Muscle of back (tissue), 11 donors: Measurements from ENCODE around the gene CRACR2B. TPM values are rescaled to one million over a fixed set of nuclear protein-coding genes. Genes with fewer than 3 reads are reported as not detected.
A peak's percentile ranks its signal among the peaks of the same experiment; 100 is the strongest.

Source experiments
- DNase-seq, 3 donors: peaks; one replicate each; pipeline versions ENCODE4 v3.0.0 to v3.0.0-alpha.2; 2013
- polyA plus RNA-seq, 10 donors: library from polyadenylated mRNA; unstranded; fragments of 120-200 nt; gene quantifications; one replicate each; pipeline ENCODE4 v1.2.1, GENCODE V29; 2013; ENCODE audit not compliant: insufficient read length in 10 of 10

The CRACR2B gene
- polyA plus RNA-seq, 10 donors, result 8.2 to 16.0 (median 10.9) TPM

DNA sequence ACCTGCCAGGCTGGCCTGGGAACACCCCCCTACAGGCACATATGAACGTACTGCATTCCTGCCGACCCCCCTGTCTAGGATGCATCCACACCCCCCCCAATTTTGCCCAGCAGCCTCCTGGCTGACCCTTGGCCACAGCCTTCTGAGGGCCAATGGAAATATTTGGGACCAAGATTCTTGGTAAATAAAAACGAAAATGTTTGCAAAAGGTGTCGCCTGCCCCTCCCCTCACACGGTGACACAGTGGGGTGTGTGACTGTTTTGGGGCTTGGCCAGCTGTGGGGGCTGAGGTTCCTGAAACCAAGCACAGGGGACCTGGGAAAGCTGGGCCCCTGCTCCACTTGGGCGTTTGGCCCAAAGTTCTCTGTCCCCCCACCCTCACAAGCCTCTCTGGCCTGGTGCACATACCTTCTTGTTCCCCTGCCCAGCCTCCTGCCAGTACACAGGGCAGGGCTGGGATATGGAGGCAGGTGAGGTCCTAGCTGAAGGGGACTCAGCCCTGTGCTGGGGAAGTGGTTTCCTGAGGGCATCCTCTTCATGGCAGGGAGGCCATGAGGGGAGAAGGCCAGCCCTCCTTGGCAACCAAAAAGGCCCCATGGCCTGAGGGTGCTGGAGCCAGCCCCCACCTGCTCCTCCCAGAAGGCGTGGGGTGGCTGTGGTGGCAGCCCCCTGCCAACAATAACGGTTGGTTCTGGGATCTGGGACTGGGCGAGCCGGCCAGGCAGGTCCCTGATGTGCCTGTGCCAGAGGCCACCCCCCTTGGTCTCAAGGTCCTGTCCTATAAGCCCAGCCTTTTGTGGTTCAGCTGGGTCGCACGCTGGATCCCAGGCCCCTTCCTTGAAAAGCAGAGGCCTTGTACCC is 2.1 kb upstream of the CRACR2B start:
- DNase-seq, result no peak

DNA sequence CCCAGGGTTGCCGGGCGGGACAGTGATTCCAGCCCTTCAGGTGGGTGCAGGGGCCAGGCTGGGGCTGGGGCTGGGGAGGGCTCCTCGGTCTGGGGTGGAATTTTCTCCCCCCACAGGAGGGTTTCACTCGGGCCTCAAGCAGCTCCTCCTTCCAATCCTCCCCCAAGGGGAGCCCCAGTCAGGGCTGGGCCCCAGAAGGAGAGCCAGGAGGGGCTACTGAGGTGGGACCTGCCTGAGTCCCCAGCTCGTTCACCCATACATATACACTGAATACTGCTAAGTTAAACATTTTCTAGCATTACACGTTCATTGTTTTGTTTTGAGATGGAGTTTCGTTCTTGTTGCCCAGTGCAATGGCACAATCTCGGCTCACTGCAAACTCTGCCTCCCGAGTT is 1.5 kb upstream of the CRACR2B start:
- DNase-seq, result no peak

DNA sequence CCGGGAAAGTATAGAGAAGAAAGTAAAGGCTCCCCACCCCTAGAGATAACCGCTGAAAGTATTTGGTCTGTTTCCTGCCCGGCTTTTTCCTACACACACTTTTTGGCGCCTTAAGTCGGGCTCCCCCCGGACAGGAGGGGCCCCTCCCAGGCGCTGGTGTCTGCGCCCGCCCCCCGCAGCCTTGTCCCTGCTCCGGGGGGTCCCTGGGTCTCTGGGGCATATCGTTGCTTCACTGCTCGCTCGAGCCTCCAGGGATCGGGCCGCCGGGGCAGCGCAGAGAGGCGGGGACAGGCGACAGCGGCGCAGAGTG is 928 bp upstream of the CRACR2B start:
- DNase-seq, result no peak

DNA sequence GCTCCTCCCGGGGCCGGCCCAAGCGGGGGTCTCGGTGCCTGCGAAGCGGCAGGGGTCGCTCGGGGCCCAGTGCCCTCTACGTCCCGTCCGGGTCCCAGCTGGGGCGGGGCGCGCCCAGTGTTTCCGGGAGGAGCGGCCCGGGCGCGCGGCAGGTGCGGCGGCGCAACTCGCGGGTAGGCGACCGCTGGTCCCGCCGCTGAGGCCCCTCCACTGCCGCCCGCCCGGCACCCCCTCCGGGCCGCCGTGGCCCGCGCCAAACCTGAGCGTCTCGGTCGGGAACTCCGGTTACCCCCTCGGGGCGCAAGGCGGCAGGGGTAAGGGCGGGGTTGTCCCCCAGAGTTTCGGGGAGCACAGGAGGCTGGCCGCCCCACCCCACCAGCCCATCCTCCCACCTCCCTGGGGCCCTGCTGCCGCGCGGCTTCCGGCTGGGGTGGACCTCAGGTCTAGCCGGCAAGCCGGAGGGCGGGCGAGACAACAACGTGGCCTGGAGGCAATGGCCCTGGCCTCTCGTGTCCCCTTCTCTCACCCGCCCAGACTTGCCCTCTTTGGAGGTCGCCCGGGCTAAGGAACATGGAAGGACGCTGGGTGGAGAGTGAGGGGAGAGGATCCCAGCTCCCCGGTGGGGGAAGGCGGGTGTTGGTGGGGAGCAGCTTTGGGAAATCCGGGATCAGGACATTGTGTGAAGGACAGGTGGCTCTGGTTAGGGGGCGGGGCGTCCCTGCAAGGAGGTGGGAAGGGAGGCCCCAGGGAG is 398 bp upstream of the CRACR2B start:
- DNase-seq, result peak in 1 of 3 donors; percentile 53

DNA sequence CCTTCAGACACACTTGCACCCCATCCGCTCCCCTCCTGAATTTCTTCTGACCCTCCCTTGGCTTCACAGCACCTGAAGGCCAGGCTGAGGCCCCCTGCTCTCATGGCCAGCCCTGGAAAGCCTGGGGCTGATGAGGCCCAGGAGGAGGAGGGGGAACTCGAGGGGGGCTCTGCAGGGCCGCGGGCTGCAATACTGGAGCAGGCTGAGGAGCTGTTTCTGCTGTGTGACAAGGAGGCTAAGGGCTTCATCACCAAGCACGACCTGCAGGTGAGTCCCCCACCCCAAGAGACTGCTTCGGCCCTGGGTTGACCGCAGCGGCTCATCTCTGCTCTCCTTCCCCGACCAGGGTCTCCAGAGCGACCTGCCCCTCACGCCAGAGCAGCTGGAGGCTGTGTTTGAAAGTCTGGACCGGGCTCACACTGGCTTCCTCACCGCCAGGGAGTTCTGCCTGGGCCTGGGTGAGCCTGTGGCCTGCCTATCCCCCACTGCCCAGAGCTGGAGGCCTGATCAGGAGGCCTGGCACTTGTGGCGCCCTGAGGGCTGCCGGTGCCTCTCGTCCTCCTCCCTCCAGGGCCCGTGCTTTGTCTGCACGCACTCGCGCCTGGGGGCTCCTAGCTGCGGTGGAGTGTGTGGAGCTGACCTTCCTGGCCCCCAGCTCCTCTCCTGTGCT is 922 bp downstream of the CRACR2B start:
- DNase-seq, result peak in 1 of 3 donors; percentile 79

DNA sequence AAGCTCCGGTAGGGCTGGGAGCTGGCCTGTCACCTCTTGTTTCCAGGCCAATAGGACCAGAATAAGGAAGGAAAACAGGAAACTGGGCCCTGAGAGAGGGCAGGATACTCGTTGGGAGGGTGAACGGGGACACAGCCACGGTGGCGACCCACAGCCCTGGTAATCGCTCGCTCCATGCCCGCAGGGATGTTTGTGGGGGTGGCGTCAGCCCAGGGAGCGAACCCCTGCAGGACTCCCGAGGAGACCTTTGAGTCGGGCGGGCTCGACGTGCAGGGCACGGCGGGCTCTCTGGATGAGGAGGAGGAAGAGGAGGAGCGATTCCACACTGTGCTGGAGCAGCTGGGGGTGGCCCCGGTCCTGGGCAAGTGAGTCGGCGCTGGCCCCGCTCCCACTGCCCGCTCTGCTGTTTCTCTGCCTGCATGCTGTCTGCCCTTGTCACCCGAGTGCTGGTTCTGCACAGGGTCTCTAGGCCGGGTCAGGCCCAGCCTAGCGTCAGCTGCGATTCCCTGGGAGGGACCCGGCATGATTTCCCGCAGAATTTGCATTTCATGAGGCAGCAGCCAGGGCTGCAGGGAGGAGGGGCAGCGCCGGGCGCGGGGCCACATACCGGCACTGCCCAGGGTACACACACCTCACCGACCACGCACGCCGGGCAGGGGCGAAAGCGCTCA is 1.6 kb downstream of the CRACR2B start:
- peak in 1 of 3 donors; percentile 61 for DNase-seq

DNA sequence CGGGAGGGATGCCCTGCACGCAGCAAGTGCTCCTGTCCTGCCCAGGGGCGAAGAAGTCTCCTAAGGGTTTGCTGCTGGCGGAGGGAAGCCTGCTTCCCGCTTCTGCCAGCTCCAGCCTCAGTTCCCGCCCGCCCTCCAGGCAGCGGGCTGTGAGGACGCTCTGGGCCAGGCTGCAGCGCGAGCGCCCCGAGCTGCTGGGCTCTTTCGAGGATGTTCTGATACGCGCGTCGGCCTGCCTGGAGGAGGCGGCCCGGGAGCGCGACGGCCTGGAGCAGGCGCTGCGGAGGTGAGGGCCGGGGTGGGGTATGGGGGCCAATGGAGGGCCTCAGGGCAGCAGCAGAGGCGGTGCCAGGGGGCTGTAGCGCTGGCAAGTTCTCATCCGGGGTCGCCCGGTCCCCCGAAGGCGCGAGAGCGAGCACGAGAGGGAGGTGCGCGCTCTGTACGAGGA is 2.2 kb downstream of the CRACR2B start:
- no peak for DNase-seq

DNA sequence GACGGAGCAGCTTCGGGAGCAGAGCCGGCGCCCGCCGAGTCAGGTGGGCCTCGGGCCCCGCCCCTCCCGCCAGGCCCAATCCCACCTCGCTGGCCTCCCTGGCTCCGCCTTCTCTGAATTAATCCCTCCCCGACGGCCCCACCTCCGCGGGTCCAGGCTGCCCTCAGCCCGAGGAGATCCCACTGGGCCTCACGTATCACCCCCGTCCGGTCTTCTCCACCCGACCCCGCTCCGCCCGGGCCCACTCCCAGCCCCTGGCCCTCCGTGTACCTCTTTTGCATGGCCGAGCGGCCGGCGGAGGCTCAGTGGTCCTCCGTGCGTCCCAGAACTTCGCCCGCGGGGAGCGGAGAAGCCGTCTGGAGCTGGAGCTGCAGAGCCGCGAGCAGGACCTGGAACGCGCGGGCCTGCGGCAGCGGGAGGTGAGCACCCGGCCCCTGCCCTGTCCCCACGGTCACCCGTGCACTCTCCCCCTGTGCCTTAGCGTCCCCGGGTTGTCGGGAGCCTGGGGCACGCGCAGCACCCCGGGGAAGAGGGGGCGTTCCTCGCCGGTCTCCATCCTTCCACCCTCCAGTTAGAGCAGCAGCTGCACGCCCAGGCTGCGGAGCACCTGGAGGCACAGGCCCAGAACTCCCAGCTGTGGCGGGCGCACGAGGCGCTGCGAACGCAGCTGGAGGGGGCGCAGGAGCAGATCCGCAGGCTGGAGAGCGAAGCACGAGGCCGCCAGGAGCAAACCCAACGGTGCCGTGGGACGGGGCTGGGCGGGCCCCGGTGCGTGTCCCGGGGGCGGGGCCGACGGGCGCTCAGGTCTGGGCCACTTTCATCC is 2.8 kb downstream of the CRACR2B start:
- peak in 1 of 3 donors; percentile 85 for DNase-seq

DNA sequence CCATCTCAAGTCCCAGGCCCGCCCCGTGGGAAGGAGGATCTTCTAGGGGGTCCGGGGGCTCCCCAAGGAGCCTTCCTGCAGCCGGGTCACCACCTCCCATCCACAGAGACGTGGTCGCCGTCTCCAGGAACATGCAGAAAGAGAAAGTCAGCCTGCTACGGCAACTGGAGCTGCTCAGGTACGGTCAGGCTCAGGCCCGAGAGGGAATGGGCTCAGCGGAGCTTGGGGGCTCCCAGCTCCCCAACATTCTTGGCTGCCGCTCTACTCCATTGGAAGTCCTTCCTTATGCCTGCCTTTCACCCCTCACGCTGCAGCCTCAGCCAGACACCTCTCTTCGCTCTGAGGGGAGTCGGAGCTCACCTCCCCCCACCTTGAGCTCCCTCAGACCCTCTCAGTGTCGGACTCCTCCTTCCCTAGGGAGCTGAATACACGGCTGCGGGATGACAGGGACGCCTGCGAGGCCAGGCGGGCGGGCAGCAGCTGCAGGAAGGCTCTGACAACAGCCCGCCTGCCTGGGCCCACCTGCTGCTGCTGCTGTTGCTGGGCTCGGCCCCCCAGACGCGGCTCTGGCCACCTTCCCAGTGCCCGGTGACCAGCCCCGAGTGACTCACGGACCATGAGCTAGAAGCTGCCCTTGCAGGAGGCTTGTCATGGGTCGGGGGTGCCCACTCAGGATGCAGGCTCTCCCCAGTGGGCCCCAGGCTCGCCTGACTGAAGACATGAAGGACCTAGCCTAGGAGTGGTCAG is 3.6 kb downstream of the CRACR2B start:
- peak in 1 of 3 donors; percentile 71 for DNase-seq

DNA sequence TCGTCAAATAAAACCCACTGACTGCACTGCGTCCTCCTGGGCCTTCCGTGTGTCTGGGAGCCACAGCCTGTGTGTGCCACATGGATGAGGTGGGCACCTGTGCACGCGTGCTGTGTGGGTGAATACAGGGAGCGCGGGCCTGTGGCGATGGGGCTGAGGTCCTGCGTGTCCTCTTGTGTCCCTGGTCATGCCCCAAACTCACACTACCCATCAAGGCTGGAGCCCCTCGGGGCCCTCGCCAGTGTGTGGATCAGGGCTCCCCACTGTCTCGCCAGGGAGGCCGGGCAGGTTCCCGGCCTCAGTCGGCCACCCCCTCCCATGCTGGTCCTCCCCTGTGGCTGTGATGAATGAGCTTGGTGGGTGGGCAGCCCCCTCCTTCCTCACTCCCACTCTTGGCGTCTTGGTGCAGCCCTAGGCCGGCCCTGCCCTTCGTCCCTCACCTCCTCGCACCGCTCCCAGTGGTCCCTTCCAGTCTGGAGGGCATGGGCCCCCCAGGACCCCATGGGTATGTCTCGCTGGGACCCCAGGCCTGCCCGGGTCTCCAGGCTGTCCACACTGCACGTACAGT is 4.3 kb downstream of the CRACR2B start:
- DNase-seq, result no peak

DNA sequence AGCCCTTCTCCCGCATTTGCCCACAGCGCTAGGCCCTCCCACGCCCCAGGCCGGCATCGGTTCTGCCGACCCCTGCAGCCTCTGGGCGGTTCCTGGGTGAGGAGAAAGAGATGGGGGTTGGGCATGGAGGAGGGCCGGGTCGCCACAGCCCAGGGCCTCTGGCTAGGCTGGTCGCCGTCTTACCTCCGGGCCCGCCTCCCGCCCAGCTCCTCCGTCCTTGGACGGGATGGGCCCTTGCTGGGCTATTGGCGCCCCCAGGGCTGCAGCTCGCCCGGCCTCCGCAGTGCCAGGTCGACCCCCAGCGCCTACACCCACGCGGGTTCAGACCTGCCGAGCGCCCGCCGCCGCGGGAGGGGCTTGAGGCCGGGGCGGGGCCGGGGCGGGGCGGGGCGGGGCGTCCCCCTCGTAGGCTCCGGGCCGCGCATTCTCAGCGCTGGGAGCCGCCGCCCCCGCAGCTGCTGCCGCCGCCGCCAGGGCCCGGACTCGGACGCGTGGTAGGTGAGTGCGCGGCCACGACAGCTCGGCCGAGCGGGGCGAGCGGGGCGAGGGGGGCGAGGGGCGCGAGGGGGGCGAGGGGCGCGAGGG is 4.9 kb downstream of the CRACR2B start, which contains the start of gene CD151:
Gene CD151 (plus strand): TSS at position 424 of the 585 bp plus-strand sequence. CDS start 3,118 bp downstream, outside the sequence.
- peak in 1 of 3 donors; percentile 82 for DNase-seq

DNA sequence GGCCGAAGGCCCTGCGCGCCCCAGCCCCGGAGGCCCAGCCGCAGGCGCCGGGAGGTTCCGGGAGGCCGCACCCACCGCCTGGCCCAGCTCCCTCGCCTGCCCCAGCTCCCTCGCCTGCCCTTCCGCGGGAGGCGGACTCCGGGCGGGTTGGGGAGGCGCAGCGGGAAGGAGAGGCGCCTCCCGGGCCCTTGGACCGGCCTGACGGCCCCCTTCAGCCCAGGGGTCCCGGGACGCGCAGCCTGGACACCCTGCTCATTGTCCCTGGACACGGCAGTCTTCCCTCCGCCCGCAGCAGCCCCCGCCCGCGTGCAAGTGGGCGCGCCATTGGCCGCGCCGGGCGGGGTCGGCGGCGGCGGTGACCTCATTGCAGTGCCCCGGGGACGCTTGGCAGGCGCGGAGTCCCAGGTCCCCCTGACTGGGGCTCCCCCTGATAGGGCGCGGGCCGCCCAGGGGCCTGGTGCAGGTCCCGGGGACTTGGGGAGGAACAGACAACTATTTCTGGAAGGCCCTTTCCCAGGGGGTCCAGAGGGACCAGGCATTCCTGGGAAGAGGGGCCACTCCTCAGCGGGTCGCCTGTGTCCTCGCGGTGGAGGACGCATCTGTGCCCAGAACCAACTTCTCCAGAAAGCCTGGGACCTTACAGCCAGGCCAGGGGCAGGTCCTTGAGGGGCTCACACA is 5.5 kb downstream of the CRACR2B start:
- DNase-seq, result peak in 1 of 3 donors; percentile 82

DNA sequence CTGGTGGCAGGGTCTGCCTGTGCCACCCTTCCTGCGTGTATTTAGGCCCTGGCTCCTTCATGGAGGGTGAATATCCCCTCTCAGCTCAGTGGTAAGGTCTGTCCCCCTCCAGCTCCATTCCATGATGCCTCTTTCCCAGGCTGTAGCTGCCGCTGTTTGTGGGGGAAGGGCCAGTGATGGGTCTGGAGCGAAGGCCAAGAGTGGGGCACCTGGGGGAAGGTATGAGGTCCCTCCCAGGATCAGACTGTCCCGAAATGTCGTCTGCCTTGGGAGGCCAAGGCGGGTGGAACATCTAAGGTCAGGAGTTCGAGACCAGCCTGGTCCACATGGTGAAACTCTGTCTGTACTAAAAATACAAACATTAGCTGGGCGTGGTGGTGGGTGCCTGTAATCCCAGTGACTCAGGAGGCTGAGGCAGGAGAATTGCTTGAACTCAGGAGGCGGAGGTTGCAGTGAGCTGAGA is 6.2 kb downstream of the CRACR2B start:
- no peak for DNase-seq

DNA sequence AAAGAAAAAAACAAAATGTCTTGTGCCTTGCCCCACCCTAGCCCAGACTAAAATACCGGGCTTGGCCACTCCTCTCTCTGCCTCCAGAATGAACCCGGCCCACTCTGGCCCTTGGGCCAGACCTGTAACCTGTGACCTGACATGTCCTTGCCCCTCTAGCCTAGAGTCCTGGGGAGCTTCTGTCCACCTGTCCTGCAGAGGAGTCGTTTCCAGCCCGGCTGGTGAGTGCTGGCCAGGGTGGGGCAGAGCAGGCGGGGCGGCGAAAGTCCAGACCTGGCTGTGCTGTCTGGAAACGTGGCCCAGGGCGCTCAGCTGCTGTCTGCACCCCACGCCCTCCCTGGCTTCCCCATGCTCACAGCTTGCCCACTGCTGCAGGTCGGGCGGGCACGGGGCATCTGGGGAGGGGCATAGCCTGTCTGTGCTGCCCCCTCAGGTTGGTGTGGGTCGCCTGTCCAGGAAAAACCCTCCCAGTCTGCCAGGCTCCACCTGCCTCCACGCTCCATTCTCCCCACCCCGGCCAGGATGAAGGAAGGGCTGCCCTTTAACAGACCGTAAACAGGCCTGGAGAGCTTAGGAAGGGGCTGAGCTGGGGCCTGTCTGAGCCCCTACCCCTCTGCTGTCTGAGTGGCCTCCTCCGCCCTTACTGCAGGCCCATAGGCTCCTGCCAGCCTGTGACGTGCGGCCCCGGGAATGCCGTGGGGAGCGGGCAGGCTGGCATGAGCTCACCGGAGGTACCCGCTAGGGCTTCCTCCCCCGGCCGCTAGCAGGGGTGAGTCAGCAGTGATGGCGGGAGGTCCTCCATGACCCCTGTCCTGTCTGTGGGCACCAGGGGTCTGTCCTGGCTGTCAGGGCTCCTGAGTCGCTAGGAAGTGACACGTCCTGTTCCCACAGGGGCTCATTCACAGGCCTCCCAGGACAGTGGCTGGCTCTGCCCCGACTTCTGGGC is 6.9 kb downstream of the CRACR2B start:
- no peak for DNase-seq

DNA sequence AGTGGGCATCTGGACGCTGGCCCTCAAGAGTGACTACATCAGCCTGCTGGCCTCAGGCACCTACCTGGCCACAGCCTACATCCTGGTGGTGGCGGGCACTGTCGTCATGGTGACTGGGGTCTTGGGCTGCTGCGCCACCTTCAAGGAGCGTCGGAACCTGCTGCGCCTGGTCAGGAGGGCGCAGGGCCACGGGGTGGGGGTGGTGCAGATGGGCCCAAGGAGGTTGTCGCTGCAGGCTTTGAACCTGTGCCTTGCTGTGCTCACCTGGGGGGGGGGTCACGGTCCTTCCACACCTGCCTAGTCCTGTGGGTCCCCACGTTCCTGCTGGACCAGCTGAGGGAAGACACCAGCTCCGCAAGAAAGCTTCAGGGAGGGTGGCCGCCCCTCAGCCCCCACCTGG is 8.6 kb downstream of the CRACR2B start:
- no peak for DNase-seq

DNA sequence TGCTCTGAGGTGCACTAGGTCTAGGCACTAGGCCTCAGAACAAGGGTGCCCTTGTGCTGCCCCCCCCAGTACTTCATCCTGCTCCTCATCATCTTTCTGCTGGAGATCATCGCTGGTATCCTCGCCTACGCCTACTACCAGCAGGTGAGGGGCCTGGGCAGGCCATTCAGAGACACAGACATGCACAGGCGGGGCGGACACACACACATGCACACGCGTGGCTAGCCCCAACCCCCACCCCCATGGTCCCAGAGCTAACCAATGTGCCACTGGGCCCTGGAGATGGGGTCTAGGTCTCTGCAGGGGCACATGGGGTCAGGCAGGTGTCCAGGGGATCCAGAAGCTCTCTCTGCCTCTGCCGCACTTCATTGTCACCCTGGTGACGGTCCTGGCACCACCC is 9.0 kb downstream of the CRACR2B start:
- DNase-seq, result no peak

DNA sequence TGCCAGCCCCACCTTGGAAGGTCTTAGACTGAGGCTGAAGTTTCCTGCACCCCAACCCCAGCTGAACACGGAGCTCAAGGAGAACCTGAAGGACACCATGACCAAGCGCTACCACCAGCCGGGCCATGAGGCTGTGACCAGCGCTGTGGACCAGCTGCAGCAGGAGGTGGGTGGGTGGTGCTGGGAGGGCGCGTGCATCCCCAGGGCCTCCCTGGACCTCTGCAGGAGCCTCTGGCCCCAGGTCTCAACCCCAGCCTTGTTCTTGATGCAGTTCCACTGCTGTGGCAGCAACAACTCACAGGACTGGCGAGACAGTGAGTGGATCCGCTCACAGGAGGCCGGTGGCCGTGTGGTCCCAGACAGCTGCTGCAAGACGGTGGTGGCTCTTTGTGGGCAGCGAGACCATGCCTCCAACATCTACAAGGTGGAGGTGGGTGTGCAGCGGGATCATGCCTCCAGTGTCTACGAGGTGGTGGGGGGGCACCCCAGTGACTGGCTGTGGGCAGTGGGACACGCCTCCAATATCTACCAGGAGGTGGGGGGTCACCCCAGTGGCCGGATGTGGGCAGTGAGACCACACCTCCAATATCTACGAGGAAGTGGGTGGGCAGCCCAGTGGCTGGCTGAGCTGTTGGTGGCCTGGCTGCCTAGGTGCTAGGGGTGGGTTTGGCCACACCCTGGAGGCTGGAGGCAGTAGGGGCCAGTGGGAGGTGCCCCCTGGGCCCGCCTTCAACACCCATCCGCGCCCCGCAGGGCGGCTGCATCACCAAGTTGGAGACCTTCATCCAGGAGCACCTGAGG is 9.7 kb downstream of the CRACR2B start:
- no peak for DNase-seq
